ENCODE measurements around the gene TMEM218. TPM values are rescaled to one million over a fixed set of nuclear protein-coding genes. Genes with fewer than 3 reads are reported as not detected.

TMEM218 gene
- total and polyA plus RNA-seq, 10 of the 15 experiments (the other 5 are each of a cell fraction or from before 2014, with no cell fraction given) = 11.2 to 50.3 (median 28.8) TPM

DNA sequence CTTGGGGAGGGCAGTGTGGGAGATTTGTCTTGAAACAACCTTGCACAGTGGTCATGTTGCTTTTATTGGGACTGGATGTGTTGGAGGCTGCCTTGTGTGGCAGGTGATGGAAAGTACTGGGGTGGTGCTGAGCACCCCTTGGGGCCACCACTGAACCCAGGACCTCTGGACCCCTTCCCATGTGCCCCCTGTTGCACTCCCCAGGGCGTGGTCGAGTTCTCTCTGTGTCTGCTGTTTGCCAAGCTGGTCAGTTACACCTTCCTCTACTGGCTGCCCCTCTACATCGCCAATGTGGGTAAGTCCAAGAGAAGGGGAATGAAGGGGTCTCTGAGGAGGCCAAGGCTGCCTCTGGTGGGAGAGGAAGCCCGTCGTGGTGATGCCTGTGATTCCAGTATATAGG is 29.4 kb downstream of the TMEM218 start (continued):
- TF ChIP-seq CHD4 (IDR thresholded peaks at IDR 0.05) (no peak), POLR2AphosphoS5 (IDR thresholded peaks at IDR 0.05; ENCODE audit: low read length) (no peak)

DNA sequence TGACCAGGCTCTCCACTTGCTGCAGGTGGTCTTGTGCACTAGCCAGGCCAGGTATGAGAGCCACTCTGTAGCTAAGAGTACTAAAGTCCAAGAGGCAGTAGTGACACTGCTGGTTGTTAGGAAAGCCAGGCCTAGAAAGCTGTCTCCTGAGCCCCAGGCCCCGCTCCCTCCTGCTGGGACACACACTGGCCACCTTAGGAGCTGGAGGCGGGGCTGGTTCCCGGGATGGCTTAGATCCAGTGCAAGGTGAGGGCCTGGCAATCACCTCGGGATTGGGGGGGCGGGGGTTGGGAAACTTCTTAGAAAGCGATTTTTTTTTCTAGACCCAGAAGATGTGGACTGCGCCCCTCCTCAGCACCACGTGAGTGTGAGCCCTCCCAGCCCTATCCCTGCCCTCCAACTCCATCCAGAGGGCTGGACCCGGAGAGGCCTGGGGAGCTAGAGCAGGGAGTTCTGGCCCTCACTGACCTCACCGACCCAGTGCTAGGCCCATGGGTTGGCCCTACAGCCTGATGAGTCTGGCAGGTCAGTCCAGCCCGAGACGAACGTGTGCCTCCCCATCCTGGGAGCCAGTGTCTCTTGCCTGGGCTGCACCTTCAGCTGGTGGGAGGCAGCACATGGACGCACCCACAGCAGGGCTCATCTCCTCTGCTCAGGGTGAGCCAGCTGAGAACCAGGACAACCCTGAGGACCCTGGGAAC is 30.2 kb downstream of the TMEM218 start:
- Histone ChIP-seq H2AFZ (ENCODE audit: control insufficient read depth, low read depth, low read length) (no peak overlapping the region), H3K9me3 (replicated peaks; ENCODE audit: control insufficient read depth, insufficient read depth, low read length) (no peaks in the 10 kb centered on the region), H3K4me3 (no peak overlapping the region), H3K4me1 (ENCODE audit: control insufficient read depth, insufficient read depth, low read length) (no peaks in the 10 kb centered on the region), H3K79me2 (ENCODE audit: control insufficient read depth, insufficient read depth, low read length) (no peaks in the 10 kb centered on the region), H3K9ac (ENCODE audit: control insufficient read depth, insufficient read depth, low read length) (no peak overlapping the region), H3K4me2 (ENCODE audit: control insufficient read depth, insufficient read depth) (no peak overlapping the region), H3K27me3 (replicated peaks in 1 of 2; ENCODE audit: control insufficient read depth in 2 of 2, insufficient read depth in 2 of 2, low read length in 1 of 2) (no peaks in the 10 kb centered on the region), H4K20me1 (ENCODE audit: control insufficient read depth, insufficient read depth) (no peaks in the 10 kb centered on the region), H3K36me3 (ENCODE audit: control insufficient read depth in 2 of 2, insufficient read depth in 2 of 2, low read length in 1 of 2) (no peaks in the 10 kb centered on the region; a peak in 1 of 4 replicates), H3K27ac (ENCODE audit: control insufficient read depth, insufficient read depth) (no peak overlapping the region)
- TF ChIP-seq CEBPZ (IDR thresholded peaks at IDR 0.05; ENCODE audit: low read depth, low read length) = no peak
- no peak for TF ChIP-seq RAD21 (IDR thresholded peaks at IDR 0.05; ENCODE audit: insufficient read depth, low read depth, low read length)
- no peak for TF ChIP-seq RCOR1 (conservative IDR thresholded peaks at IDR 0.05; ENCODE audit: low read depth, low read length)
- no peak for TF ChIP-seq BCL3 (IDR thresholded peaks at IDR 0.05; ENCODE audit: borderline replicate concordance, insufficient read depth, low read depth, low read length, poor library complexity, severe bottlenecking)
- no peak for TF ChIP-seq FOXK2 (IDR thresholded peaks at IDR 0.05)
- TF ChIP-seq SIX5 (IDR thresholded peaks at IDR 0.05; ENCODE audit: low read depth, low read length, severe bottlenecking) = no peak
- TF ChIP-seq SREBF1 (IDR thresholded peaks at IDR 0.05; ENCODE audit: low read length) = no peak
- DNase-seq (ENCODE audit: low read depth, low spot score) = no peak
- CTCF ChIA-PET = interaction anchor here (0.9 kb wide), 1 partner anchor 10 kb away, joined by 4 read pairs; no protein-coding TSS in a partner anchor
- in situ Hi-C loops (cut with MboI) = no loop called here
- RAD21 ChIA-PET (ENCODE audit: unreplicated experiment) = interaction anchor here (0.8 kb wide), 1 partner anchor 73 kb away, joined by 3 read pairs; no protein-coding TSS in a partner anchor
- no peak for FAIRE-seq
- POLR2A ChIA-PET = no interaction called here
- intact Hi-C loops (cut with micrococcal nuclease; ENCODE audit: unreplicated experiment) = no loop called here
- WGBS (ENCODE audit: insufficient coverage, insufficient replicate concordance, low lambda C conversion rate, missing lambda C conversion rate) = 64% methylated on average over 14 of the region's 14 CpGs
- SMC1A ChIA-PET (ENCODE audit: uncharacterized antibody, unreplicated experiment) = interaction anchor here (0.7 kb wide), 1 partner anchor 17 kb away, joined by 3 read pairs; no protein-coding TSS in a partner anchor
- ATAC-seq = no peak
- no TSS peak for BruUV-seq (replicated peaks)
